ENCODE measurements around the gene SYNDIG1.

SYNDIG1 gene

GRCh38 chr20:24582373-24583168, 113.1 kb downstream of the SYNDIG1 start:
- DNase-seq (ENCODE audit: low spot score) (no peak), FAIRE-seq (no peak)

- FAIRE-seq (no peak), DNase-seq (ENCODE audit: low spot score) (no peak)
Measured at GRCh38 chr20:24583169-24583792, 113.9 kb downstream of the SYNDIG1 start.

GRCh38 chr20:24584078-24584477, 114.6 kb downstream of the SYNDIG1 start:
- no peak for DNase-seq (ENCODE audit: low spot score)
- FAIRE-seq: no peak

- DNase-seq (ENCODE audit: low spot score) (no peak), FAIRE-seq (no peak)
Measured at GRCh38 chr20:24584538-24585356, 115.3 kb downstream of the SYNDIG1 start.

DNA sequence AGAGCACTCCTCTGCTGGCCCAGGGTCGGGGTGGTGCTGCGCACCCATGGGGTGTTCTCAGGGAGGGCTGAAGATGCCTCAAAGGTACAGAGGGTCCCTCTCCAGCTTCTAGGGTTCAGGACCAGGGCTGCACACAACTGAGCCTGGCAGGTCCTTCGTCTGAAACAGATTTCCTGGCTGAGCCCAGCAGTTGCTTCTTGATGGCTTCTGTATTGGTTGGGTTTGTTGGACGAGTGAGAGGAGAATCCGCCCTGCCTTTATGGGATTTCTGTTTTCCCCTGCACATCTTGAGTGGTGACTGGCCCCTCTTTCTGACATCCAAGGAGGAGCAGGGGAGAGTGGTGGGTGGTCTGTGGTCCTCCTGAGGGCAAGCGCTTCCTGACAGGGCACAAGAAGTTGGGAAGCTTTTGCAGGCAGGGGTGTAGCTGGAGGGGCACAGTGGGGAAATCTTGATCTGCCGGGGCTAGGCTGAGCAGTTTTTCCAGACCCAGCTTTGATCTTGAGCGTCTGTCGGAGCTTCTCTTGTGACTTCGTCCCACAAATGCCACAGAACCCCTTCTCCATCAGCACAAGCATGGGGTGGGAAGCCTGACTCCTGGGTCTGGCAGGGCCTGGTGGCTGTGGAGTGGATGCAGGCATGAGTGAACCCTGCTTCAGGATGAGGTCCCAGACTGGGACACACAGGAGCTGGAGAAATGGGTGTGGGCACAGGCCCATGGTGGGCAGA, 116.5 kb downstream of the SYNDIG1 start:
- FAIRE-seq (no peak), DNase-seq (ENCODE audit: low spot score) (no peak)

- FAIRE-seq (no peak), DNase-seq (ENCODE audit: low spot score) (no peak)
Measured at GRCh38 chr20:24586523-24586840, 117.1 kb downstream of the SYNDIG1 start.

DNA sequence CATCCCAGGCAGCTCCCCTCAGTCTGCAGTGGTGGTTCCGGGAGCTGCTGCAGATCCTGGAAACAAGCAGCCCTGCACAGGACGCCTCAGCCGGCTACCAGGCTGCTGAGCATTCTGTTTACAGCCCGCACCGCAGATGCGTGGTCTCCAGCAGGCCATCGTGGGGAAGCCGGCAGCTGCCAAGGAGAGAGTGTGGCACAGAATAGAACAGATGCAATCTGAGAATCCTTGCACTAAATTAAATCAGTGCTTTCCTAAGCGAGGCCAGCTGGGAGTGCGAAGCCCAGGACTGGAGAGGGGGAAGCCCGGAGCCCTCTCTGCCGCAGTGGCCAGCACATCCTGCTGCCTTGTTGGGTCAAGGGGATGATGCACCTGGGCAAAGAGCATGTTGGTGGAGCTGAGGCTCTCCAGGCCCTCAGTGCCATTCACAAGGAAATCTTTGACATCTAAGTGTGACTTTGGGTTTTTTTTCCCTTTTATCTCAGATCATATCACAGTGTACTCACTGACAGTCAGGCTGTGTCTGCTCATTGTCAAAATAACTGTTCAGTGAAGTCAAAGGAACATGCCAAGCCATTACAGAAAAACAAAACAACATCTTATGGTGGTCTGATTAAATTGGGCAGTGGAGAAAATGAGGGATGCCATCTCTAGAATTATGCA, 118.1 kb downstream of the SYNDIG1 start:
- DNase-seq (ENCODE audit: low spot score) (no peak), FAIRE-seq (no peak)

DNA sequence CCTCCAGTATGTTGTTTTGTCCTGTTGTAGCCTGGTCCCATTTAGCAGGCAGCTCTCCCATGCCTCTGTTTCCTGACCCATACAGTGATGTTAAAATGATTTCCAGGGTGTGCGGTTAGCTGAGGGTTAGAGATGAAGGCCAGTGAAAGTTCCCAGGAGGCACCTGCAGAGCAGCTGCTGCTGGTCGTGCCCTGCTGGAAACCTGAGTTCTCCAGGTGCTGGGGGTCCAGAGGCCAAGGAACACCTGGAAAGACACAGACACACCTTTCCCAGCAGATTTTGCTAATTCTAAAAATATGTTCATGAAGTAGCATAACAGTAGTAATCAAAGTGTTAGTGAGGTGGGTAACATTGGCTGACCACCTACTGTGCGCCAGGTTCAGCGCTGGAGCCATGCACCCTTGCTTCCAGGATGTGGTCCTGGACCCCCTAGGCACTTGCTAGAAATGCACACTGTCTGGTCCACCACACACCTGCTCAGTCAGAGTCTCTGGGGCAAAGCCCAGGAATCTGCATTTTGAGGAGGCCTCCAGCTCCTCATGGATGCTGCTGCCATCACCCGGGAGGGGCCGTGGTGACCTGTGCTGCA, 118.7 kb downstream of the SYNDIG1 start:
- FAIRE-seq (no peak), DNase-seq (ENCODE audit: low spot score) (no peak)

DNA sequence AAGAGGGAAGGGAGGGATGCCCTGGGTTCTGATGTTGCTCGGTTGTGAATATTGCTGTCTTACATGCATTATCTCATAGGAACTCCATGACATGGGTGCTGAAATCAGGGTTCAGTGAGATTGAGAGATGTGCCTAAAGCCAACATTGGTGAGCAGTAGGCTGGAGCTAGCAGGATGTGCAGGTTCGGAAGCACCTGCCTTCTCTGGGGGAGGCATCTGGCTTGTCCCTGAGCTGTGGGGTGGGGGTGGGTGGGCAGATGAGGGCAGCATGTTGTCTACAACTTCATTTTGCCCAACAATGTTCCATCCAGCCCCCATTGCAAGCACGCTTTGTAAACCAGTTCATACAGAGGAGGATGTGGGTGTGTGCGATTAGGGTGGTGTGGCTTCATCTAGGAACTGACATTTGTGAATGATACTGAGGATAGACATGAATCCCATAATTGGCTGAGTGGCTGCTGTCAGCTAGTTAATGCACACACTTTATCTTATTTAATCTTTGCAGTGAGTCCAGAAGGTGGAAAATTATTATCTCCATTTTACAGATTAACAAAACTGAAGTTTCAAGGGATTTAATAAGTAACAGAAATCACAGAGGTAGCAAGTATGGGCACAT, 119.4 kb downstream of the SYNDIG1 start:
- FAIRE-seq: no peak

GRCh38 chr20:24589381-24589780, 120.0 kb downstream of the SYNDIG1 start:
- no peak for DNase-seq (ENCODE audit: low spot score)
- no peak for FAIRE-seq

More for the DNA sequence above, 119.4 kb downstream of the SYNDIG1 start:
- no peak for DNase-seq (ENCODE audit: low spot score)

GRCh38 chr20:24589815-24590177, 120.4 kb downstream of the SYNDIG1 start:
- FAIRE-seq (no peak), DNase-seq (ENCODE audit: low spot score) (no peak)

- DNase-seq (ENCODE audit: low spot score) (no peak), FAIRE-seq (no peak)
Measured at GRCh38 chr20:24590178-24590982, 121.0 kb downstream of the SYNDIG1 start.

GRCh38 chr20:24597051-24597450, 127.6 kb downstream of the SYNDIG1 start:
- DNase-seq (ENCODE audit: low spot score) (no peak), FAIRE-seq (no peak)

- FAIRE-seq (no peak), DNase-seq (ENCODE audit: low spot score) (no peak)
Measured at GRCh38 chr20:24598346-24598745, 128.9 kb downstream of the SYNDIG1 start.

GRCh38 chr20:24598996-24599395, 129.6 kb downstream of the SYNDIG1 start:
- DNase-seq (ENCODE audit: low spot score) (no peak), FAIRE-seq (no peak)

DNA sequence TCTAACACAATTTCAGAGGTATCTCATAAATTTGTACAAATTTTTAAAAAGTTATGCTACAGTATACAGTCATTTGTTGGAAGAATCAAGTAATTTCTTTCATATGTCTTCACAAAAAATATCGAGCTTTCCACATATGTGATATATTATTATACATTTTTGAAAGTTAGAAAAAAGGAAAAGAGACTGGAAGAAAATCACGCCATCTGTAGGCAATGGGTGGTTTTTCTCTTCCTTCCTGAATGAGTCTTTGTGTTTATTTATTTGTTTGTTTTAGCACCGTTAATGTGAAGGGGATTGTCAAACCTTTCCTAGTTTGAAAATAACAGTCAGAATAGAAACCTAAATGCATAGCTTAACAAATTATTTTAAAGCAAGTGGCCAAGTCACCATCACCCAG, 130.6 kb downstream of the SYNDIG1 start:
- DNase-seq (ENCODE audit: low spot score): no peak
- FAIRE-seq: no peak

DNA sequence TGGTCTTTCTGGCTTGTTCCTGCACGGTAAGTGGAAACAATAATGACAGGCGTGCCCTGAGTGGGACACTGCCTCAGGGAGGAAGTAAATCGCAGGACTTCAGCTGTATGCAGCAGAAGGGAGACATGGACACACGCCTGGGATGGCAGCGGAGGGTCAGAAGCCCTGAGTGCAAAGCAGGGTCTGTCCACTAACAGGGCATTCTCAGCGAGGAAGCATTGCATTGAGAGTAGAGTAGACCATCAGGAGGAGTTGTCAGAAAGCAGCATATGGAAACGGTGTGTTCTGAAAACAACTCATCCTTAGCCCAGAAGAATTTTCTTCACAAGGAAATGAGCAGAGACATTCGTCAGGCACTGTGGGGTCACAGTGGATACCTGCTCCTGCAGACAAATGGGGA, 134.0 kb downstream of the SYNDIG1 start:
- FAIRE-seq (no peak), DNase-seq (ENCODE audit: low spot score) (no peak)

DNA sequence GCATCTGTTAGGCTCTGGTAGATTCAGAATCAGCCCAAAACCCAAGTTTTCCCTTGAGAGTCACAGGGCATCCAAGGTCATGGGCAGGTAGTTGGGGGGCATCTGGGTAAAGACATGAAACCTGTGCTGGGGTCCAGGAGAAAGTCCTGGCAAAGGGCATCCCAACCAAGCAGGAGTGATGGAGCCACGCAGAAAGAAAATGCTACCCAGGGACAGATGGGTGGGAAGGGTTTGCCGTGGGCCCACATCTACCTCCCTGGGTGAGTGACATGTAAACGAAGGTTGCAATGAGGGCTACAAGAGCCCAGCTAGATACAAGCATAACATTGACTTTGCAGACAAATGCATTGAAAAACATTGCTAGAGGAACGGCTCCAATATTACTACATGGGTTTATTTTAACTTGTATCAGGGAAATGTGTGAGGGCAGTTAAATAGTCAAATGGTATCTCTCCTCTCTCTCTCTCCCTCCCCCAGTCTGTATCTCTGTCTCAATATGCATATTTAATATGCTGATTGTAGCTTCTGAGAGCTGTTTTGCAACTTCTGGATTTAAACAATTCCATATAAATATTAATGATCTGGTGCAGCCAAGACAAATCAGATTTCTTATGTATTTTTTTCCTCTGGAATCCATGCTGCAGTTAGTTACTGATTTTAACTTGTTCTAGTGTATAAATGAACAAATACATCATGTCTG, 135.7 kb downstream of the SYNDIG1 start:
- FAIRE-seq (no peak), DNase-seq (ENCODE audit: low spot score) (no peak)

- DNase-seq (ENCODE audit: low spot score): no peak
- FAIRE-seq: no peak
Measured at GRCh38 chr20:24605937-24606455, 136.6 kb downstream of the SYNDIG1 start.
